ENCODE measurements around the gene CUL3. TPM values are rescaled to one million over a fixed set of nuclear protein-coding genes. Genes with fewer than 3 reads are reported as not detected.

CUL3 gene
- total RNA-seq, 1 experiment from 2014 or later = 114 TPM

DNA sequence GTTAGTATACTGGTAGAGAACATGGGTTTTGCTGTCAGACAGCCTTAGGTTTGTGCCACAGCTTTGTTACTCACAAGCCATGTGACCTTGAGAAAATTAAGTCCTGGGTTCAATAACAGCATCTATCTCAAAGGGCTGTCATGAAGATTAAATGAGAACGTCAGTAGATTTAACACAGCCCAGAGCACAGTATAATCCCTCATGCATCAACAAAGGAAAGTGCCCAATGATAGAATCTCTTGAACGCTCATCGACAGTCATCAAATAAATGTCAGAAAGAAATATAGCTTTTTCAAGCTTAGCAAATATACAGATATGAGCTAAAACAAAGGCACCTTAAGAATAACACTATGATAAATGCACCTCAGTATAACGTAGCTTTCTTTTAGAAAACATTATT lies 22.3 kb downstream of the CUL3 start:
- Histone ChIP-seq H3K9ac (ENCODE audit: extremely low read depth, insufficient read length, low read length) (no peak overlapping the region), H2BK15ac (ENCODE audit: low read depth, low read length) (no peak overlapping the region), H3K4me2 (ENCODE audit: insufficient read depth, insufficient read length, low read length) (no peak overlapping the region), H3K56ac (ENCODE audit: insufficient read length, low read depth, low read length) (no peak overlapping the region), H3K14ac (ENCODE audit: insufficient read depth, low read length) (no peak overlapping the region), H3T11ph (ENCODE audit: low read length) (no peak overlapping the region), H2BK20ac (ENCODE audit: low read depth, low read length, poor library complexity, severe bottlenecking) (no peak overlapping the region), H2BK12ac (ENCODE audit: insufficient read length, low read depth, low read length) (no peak overlapping the region), H3K79me2 (ENCODE audit: insufficient read depth, low read length) (peaks cover 59% of the 10 kb centered on the region), H2BK120ac (ENCODE audit: low read depth, low read length, poor library complexity, severe bottlenecking) (no peak overlapping the region), H3K27me3 (ENCODE audit: insufficient read depth, low read length) (no peaks in the 10 kb centered on the region), H3K9me3 (ENCODE audit: control insufficient read depth, low read depth, low read length) (no peaks in the 10 kb centered on the region), H3K27ac (ENCODE audit: insufficient read length, low read depth, low read length) (no peak overlapping the region), H2AK5ac (ENCODE audit: insufficient read length, low read length) (no peak overlapping the region), H4K8ac (replicated peaks; ENCODE audit: insufficient read length, low read depth, low read length) (no peak overlapping the region), H4K5ac (ENCODE audit: insufficient read length, low read depth, low read length) (no peak overlapping the region), H4K91ac (ENCODE audit: insufficient read length, low read depth, low read length) (no peak overlapping the region), H3K23ac (ENCODE audit: insufficient read length, low read depth, low read length) (no peak overlapping the region), H3K18ac (ENCODE audit: insufficient read length, low read depth, low read length) (no peak overlapping the region), H3K79me1 (ENCODE audit: insufficient read depth, low read depth, low read length, poor library complexity, severe bottlenecking) (peaks cover 21% of the 10 kb centered on the region), H4K20me1 (ENCODE audit: control insufficient read depth, insufficient read depth, insufficient read length) (no peaks in the 10 kb centered on the region), H2AFZ (ENCODE audit: low read length) (no peak overlapping the region), H3K23me2 (ENCODE audit: insufficient read length, low read depth, low read length, poor library complexity, severe bottlenecking) (no peaks in the 10 kb centered on the region), H3K4me1 (ENCODE audit: insufficient read depth, low read length) (0 out of 2 replicates have a peak, but pooled peaks cover 3% of the 10 kb centered on the region), H3K4ac (ENCODE audit: low read depth, low read length) (no peak overlapping the region), H2BK5ac (ENCODE audit: insufficient read length, low read length) (no peak overlapping the region)
- no peaks in the 10 kb centered on the region for H3K27me3 Mint-ChIP-seq (ENCODE audit: low read depth)
- no peak for DNase-seq
- H3K36me3 Mint-ChIP-seq (ENCODE audit: insufficient read depth in 1 of 3, low read depth in 3 of 3) = peaks cover 0 to 14% (median 8%) of the 10 kb centered on the region in 3 experiments; a peak in 5 of 7 replicates
- TF ChIP-seq, protein P1, sequence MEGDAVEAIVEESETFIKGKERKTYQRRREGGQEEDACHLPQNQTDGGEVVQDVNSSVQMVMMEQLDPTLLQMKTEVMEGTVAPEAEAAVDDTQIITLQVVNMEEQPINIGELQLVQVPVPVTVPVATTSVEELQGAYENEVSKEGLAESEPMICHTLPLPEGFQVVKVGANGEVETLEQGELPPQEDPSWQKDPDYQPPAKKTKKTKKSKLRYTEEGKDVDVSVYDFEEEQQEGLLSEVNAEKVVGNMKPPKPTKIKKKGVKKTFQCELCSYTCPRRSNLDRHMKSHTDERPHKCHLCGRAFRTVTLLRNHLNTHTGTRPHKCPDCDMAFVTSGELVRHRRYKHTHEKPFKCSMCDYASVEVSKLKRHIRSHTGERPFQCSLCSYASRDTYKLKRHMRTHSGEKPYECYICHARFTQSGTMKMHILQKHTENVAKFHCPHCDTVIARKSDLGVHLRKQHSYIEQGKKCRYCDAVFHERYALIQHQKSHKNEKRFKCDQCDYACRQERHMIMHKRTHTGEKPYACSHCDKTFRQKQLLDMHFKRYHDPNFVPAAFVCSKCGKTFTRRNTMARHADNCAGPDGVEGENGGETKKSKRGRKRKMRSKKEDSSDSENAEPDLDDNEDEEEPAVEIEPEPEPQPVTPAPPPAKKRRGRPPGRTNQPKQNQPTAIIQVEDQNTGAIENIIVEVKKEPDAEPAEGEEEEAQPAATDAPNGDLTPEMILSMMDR (conservative IDR thresholded peaks at IDR 0.05) = no peak
- WGBS (ENCODE audit: extremely low coverage, insufficient read length, low lambda C conversion rate) = no CpG with 5 or more reads among the region's 4 CpGs
- no peaks in the 10 kb centered on the region; a peak in 2 of 5 replicates for H3K9me3 Mint-ChIP-seq
- H3K4me1 Mint-ChIP-seq = peaks cover 5 to 8% of the 10 kb centered on the region in 2 experiments
- H3K27ac Mint-ChIP-seq = no peak overlapping the region
- no peak overlapping the region for H3K4me3 Mint-ChIP-seq

Data from H9 (cell line).